ENCODE measurements around the gene DNAJC7.

DNAJC7 gene

GRCh38 chr17:41976142-41976768 lies 41.0 kb downstream of the DNAJC7 start:
- peaks cover 48% of the 10 kb centered on the region for H3K36me3 ChIP-seq (ENCODE audit: control insufficient read depth, insufficient read depth, low read length)
- no peaks in the 10 kb centered on the region for H3K27me3 ChIP-seq (replicated peaks; ENCODE audit: control insufficient read depth, insufficient read depth, low read length)
- TF ChIP-seq CTCF (IDR thresholded peaks at IDR 0.05; ENCODE audit: insufficient read depth, low read length, poor library complexity, severe bottlenecking), result no peak
- H3K4me3 ChIP-seq (replicated peaks; ENCODE audit: low read depth, low read length), result no peak overlapping the region
- no peak for DNase-seq (ENCODE audit: extremely low read depth, insufficient read length)

- Histone ChIP-seq H3K4me3 (replicated peaks; ENCODE audit: low read depth, low read length) (no peak overlapping the region), H3K27me3 (replicated peaks; ENCODE audit: control insufficient read depth, insufficient read depth, low read length) (no peaks in the 10 kb centered on the region), H3K36me3 (ENCODE audit: control insufficient read depth, insufficient read depth, low read length) (peaks cover 50% of the 10 kb centered on the region)
- TF ChIP-seq CTCF (IDR thresholded peaks at IDR 0.05; ENCODE audit: insufficient read depth, low read length, poor library complexity, severe bottlenecking), result no peak
- DNase-seq (ENCODE audit: extremely low read depth, insufficient read length), result no peak
These were observed 41.8 kb downstream of the DNAJC7 start for GRCh38 chr17:41975099-41976083.

GRCh38 chr17:41974658-41975057 lies 42.6 kb downstream of the DNAJC7 start:
- no peak overlapping the region for H3K4me3 ChIP-seq (replicated peaks; ENCODE audit: low read depth, low read length)
- no peaks in the 10 kb centered on the region for H3K27me3 ChIP-seq (replicated peaks; ENCODE audit: control insufficient read depth, insufficient read depth, low read length)
- DNase-seq (ENCODE audit: extremely low read depth, insufficient read length), result no peak
- peaks cover 46% of the 10 kb centered on the region for H3K36me3 ChIP-seq (ENCODE audit: control insufficient read depth, insufficient read depth, low read length)
- no peak for TF ChIP-seq CTCF (IDR thresholded peaks at IDR 0.05; ENCODE audit: insufficient read depth, low read length, poor library complexity, severe bottlenecking)

GRCh38 chr17:41974031-41974430 lies 43.2 kb downstream of the DNAJC7 start:
- Histone ChIP-seq H3K27me3 (replicated peaks; ENCODE audit: control insufficient read depth, insufficient read depth, low read length) (no peaks in the 10 kb centered on the region), H3K4me3 (replicated peaks; ENCODE audit: low read depth, low read length) (no peak overlapping the region), H3K36me3 (ENCODE audit: control insufficient read depth, insufficient read depth, low read length) (peaks cover 46% of the 10 kb centered on the region)
- TF ChIP-seq CTCF (IDR thresholded peaks at IDR 0.05; ENCODE audit: insufficient read depth, low read length, poor library complexity, severe bottlenecking), result no peak
- DNase-seq (ENCODE audit: extremely low read depth, insufficient read length), result no peak

- TF ChIP-seq CTCF (IDR thresholded peaks at IDR 0.05; ENCODE audit: insufficient read depth, low read length, poor library complexity, severe bottlenecking), result no peak
- H3K27me3 ChIP-seq (replicated peaks; ENCODE audit: control insufficient read depth, insufficient read depth, low read length), result no peaks in the 10 kb centered on the region
- DNase-seq (ENCODE audit: extremely low read depth, insufficient read length), result no peak
- peaks cover 50% of the 10 kb centered on the region for H3K36me3 ChIP-seq (ENCODE audit: control insufficient read depth, insufficient read depth, low read length)
- H3K4me3 ChIP-seq (replicated peaks; ENCODE audit: low read depth, low read length), result no peak overlapping the region
These were observed 43.8 kb downstream of the DNAJC7 start for GRCh38 chr17:41973408-41973811.

Data from GM06990 (cell line).